ENCODE measurements around the gene ZNF790.

DNA sequence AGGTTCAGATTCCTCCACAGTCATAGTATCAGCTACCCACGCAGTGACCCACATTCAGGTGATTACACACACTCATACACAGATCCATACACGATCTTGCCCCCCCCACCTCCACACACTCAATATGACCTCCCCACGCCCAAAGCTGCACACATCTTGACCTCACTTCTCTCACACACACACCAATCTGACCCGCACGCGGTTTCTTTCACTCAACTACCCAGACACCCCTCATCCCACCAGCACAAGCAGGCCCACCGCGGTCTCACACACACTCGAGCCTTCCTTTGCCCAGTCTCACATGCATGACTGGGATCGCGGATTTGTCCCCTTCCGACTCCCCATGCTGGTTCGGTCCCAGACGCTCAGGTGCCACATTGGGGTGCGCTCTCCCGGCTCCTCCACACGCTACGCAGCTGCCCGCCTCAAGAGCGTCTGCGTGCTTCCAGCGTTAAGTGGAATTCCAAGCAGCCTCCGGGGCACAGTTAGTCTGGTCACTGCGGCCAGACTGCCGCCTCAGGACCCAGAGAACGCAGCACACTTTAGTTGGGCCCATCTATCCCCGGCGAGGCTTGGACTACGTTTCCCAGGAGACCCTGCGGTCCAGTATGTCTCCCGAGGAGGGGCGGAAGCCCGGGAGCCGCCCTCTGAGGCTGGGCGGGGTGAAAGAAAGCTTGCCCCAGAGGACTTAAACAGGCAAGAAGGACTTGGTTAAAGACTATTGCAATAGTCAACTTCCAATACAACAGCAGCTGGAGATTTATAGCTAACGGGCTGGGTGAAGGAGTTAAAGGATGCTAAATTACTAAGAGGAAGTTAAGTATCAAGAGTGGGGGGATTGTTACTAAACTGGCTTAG lies 11.7 kb upstream of the ZNF790 start:
- TF ChIP-seq, protein P1, sequence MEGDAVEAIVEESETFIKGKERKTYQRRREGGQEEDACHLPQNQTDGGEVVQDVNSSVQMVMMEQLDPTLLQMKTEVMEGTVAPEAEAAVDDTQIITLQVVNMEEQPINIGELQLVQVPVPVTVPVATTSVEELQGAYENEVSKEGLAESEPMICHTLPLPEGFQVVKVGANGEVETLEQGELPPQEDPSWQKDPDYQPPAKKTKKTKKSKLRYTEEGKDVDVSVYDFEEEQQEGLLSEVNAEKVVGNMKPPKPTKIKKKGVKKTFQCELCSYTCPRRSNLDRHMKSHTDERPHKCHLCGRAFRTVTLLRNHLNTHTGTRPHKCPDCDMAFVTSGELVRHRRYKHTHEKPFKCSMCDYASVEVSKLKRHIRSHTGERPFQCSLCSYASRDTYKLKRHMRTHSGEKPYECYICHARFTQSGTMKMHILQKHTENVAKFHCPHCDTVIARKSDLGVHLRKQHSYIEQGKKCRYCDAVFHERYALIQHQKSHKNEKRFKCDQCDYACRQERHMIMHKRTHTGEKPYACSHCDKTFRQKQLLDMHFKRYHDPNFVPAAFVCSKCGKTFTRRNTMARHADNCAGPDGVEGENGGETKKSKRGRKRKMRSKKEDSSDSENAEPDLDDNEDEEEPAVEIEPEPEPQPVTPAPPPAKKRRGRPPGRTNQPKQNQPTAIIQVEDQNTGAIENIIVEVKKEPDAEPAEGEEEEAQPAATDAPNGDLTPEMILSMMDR (conservative IDR thresholded peaks at IDR 0.05; ENCODE audit: low read depth, low read length): no peak
- TF ChIP-seq EZH2 (IDR thresholded peaks at IDR 0.05; ENCODE audit: borderline replicate concordance, low read depth, low read length, poor library complexity, severe bottlenecking): no peak
